GM19438 (cell line): ENCODE measurements around the gene MACROD1.

Experiments
- ATAC-seq: cut with Tn5 transposase; IDR thresholded peaks from one replicate; pipeline ENCODE4 v1.9.1; 2021; ENCODE audit warnings: low read depth; ENCODE audit not compliant: unreplicated experiment

MACROD1 gene

GRCh38 chr11:64081745-64082442, 84.0 kb downstream of the MACROD1 start:
- no peak for ATAC-seq

GRCh38 chr11:64080390-64080789, 85.5 kb downstream of the MACROD1 start:
- ATAC-seq, result no peak

- ATAC-seq, result no peak
Observed at GRCh38 chr11:64078905-64079304, 87.0 kb downstream of the MACROD1 start.

- ATAC-seq, result no peak
Observed at GRCh38 chr11:64078284-64078683, 87.6 kb downstream of the MACROD1 start.

- ATAC-seq, result no peak
Observed at GRCh38 chr11:64077607-64078006, 88.3 kb downstream of the MACROD1 start.

GRCh38 chr11:64076758-64077157, 89.2 kb downstream of the MACROD1 start:
- no peak for ATAC-seq

- no peak for ATAC-seq
Observed at GRCh38 chr11:64074239-64074638, 91.7 kb downstream of the MACROD1 start.

GRCh38 chr11:64073542-64073941, 92.4 kb downstream of the MACROD1 start:
- ATAC-seq, result no peak

- no peak for ATAC-seq
Observed at GRCh38 chr11:64072871-64073270, 93.0 kb downstream of the MACROD1 start.

GRCh38 chr11:64072403-64072802, 93.5 kb downstream of the MACROD1 start:
- ATAC-seq, result no peak

GRCh38 chr11:64071849-64072248, 94.1 kb downstream of the MACROD1 start:
- ATAC-seq, result no peak

- ATAC-seq, result no peak
Observed at GRCh38 chr11:64070314-64070681, 95.6 kb downstream of the MACROD1 start.

GRCh38 chr11:64069401-64070313, 96.3 kb downstream of the MACROD1 start:
- ATAC-seq, result no peak

GRCh38 chr11:64068705-64069400, 97.1 kb downstream of the MACROD1 start:
- no peak for ATAC-seq

GRCh38 chr11:64067230-64067993, 98.5 kb downstream of the MACROD1 start:
- no peak for ATAC-seq

GRCh38 chr11:64065712-64066111, 100.2 kb downstream of the MACROD1 start:
- ATAC-seq, result no peak

- no peak for ATAC-seq
Observed at GRCh38 chr11:64065141-64065465, 100.8 kb downstream of the MACROD1 start.

GRCh38 chr11:64064374-64065140, 101.4 kb downstream of the MACROD1 start:
- ATAC-seq, result no peak

GRCh38 chr11:64063777-64064176, 102.1 kb downstream of the MACROD1 start:
- no peak for ATAC-seq
